SK-N-SH (cell line): ENCODE results near the gene KMT2C. TPM values are rescaled to one million over a fixed set of nuclear protein-coding genes. Genes with fewer than 3 reads are reported as not detected.
"Not testable (repeated sequence)": the region's sequence is repeated elsewhere in the genome, so short reads cannot be mapped to it uniquely, and the experiment has no call there.

Experiments used
- CTCF ChIA-PET: fragments of 300-600, 350-600 bp; formaldehyde crosslinking; extraction: SDS; loops from one replicate; lab custom pipeline; 2021; lab: Yijun Ruan, JAX
- POLR2A ChIA-PET: fragments of 350-600 bp; sonication (Branson Sonifier 250); formaldehyde crosslinking; extraction: SDS; loops from one replicate; lab custom pipeline; 2020; ENCODE audit warnings: antibody characterized with exemption, inconsistent platforms; lab: Yijun Ruan, JAX
- DNase-seq: peaks from one replicate; pipeline ENCODE4 v3.0.0; 2012
- H2AFZ ChIP-seq: fragments of 200-600 bp; sonication (generic); 2 replicates; pipeline ENCODE4 v1.8.1; 2016; ENCODE audit warnings: antibody characterized with exemption, mild to moderate bottlenecking, low read depth
- H3F3A ChIP-seq: fragments of 200-600 bp; sonication (generic); replicated peaks from 2 replicates; pipeline ENCODE3; 2016; ENCODE audit warnings: antibody characterized with exemption, mild to moderate bottlenecking; ENCODE audit not compliant: insufficient read depth
- H3K27ac ChIP-seq, 2 experiments: fragments of 200-500 bp in 1 of 2; fragments of 200-600 bp in 1 of 2; sonication (Bioruptor generic) in 1 of 2; sonication (generic), shearing (Covaris generic) in 1 of 2; 2 replicates each; pipeline versions ENCODE4 v1.5.1 to v1.6.1; 2014 to 2016; ENCODE audit warnings: low read depth in 2 of 2, inconsistent platforms in 1 of 2, low read length in 1 of 2, mild to moderate bottlenecking in 1 of 2, mixed read lengths in 1 of 2
- H3K27me3 ChIP-seq: fragments of 200-600 bp; sonication (generic), shearing (Covaris generic); 2 replicates; pipeline ENCODE4 v1.6.1; 2016; ENCODE audit warnings: mixed run types; ENCODE audit not compliant: insufficient read depth
- H3K36me3 ChIP-seq, 2 experiments: fragments of 200-500 bp in 1 of 2; fragments of 200-600 bp in 1 of 2; sonication (Bioruptor generic) in 1 of 2; sonication (generic) in 1 of 2; replicated peaks in 1 of 2; 2 replicates each; pipeline versions ENCODE3 to v1.5.1; 2014 to 2016; ENCODE audit warnings: low read length in 1 of 2, mild to moderate bottlenecking in 1 of 2; ENCODE audit not compliant: insufficient read depth in 2 of 2, control insufficient read depth in 1 of 2
- H3K4me1 ChIP-seq, 2 experiments: fragments of 200-500 bp in 1 of 2; fragments of 200-600 bp in 1 of 2; sonication (Bioruptor generic) in 1 of 2; sonication (generic), shearing (Covaris generic) in 1 of 2; 2 replicates each; pipeline versions ENCODE4 v1.5.1 to v1.6.1; 2014 to 2016; ENCODE audit warnings: low read depth in 1 of 2, low read length in 1 of 2, mixed run types in 1 of 2; ENCODE audit not compliant: insufficient read depth in 2 of 2, control insufficient read depth in 1 of 2
- H3K4me2 ChIP-seq: fragments of 200-600 bp; sonication (generic), shearing (Covaris generic); 2 replicates; pipeline ENCODE4 v1.6.1; 2017; ENCODE audit warnings: mixed run types
- H3K4me3 ChIP-seq, 2 experiments: fragments of 200-500 bp in 1 of 2; fragments of 200-600 bp in 1 of 2; sonication (Bioruptor generic) in 1 of 2; sonication (generic), shearing (Covaris generic) in 1 of 2; 2 replicates each; pipeline versions ENCODE4 v1.5.1 to v1.8.1; 2014 to 2016; ENCODE audit warnings: low read depth in 2 of 2, inconsistent platforms in 1 of 2, low read length in 1 of 2, mild to moderate bottlenecking in 1 of 2, mixed read lengths in 1 of 2, moderate library complexity in 1 of 2
- H3K79me2 ChIP-seq: fragments of 200-600 bp; sonication (generic); 2 replicates; pipeline ENCODE4 v1.8.1; 2017; ENCODE audit warnings: mild to moderate bottlenecking; ENCODE audit not compliant: insufficient read depth
- H3K9ac ChIP-seq: fragments of 200-600 bp; sonication (generic); 2 replicates; pipeline ENCODE4 v1.6.1; 2017; ENCODE audit warnings: mixed run types
- H3K9me2 ChIP-seq: fragments of 200-600 bp; sonication (generic); 2 replicates; pipeline ENCODE4 v1.6.1; 2017; ENCODE audit warnings: mixed run types
- H3K9me3 ChIP-seq: fragments of 200-600 bp; sonication (generic); 2 replicates; pipeline ENCODE4 v1.6.1; 2017; ENCODE audit warnings: mixed run types, mild to moderate bottlenecking, moderate library complexity
- H4K20me1 ChIP-seq: fragments of 200-600 bp; sonication (generic); 2 replicates; pipeline ENCODE4 v1.6.1; 2017; ENCODE audit warnings: mild to moderate bottlenecking, mixed run types; ENCODE audit not compliant: insufficient read depth
- ELF1 ChIP-seq: IDR thresholded peaks from 2 replicates; pipeline ENCODE4 v1.4.0; 2012
- FOXM1 ChIP-seq: IDR thresholded peaks from 2 replicates; pipeline ENCODE4 v1.4.0; 2012; ENCODE audit warnings: low read depth, mild to moderate bottlenecking
- GABPA ChIP-seq: IDR thresholded peaks from 2 replicates; pipeline ENCODE4 v1.4.0; 2012; ENCODE audit warnings: low read depth, mild to moderate bottlenecking
- TCF12 ChIP-seq: IDR thresholded peaks from 2 replicates; pipeline ENCODE4 v1.4.0; 2012
- WGBS: methylation state at CpG from one replicate; pipeline ENCODE4 v1.1.6; 2017; ENCODE audit warnings: low lambda C conversion rate; 5-methylcytosine and 5-hydroxymethylcytosine counted together
- polyA plus RNA-seq, 3 experiments: library from polyadenylated mRNA; depleted of rRNA; stranded (reverse); fragments of >200 nt; gene quantifications; 2 replicates each; pipeline ENCODE4 v1.2.3, GENCODE V29; 2012
- TF ChIP-seq, protein P1 (sequence below): fragments of 150-350 bp; IDR thresholded peaks from 2 replicates; pipeline ENCODE4 v1.6.1; 2017; ENCODE audit warnings: antibody characterized with exemption, low read length, low read depth, borderline replicate concordance

Gene KMT2C
- polyA plus RNA-seq, 1 of the 3 experiments (the other 2 are of a cell fraction) = 8.0 TPM

DNA sequence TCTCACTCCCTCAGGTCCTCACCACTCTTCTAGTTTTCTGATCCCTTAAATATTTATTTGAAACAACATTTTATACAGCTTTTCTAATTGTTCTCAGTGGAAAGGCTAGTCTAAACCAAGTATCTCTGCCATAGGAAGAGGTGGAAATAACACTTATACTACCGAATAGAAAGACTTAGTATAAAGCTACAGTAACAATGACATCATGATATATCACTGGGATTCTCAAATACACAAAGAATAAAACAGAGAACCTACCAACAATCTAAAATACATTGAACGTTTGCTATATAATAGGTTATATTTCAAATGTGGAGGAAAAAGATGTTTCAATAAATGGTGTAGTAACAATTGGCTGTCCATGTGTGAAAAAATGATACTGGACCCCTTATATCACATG lies 142.9 kb downstream of the KMT2C start (continued):
- TF ChIP-seq, protein P1, sequence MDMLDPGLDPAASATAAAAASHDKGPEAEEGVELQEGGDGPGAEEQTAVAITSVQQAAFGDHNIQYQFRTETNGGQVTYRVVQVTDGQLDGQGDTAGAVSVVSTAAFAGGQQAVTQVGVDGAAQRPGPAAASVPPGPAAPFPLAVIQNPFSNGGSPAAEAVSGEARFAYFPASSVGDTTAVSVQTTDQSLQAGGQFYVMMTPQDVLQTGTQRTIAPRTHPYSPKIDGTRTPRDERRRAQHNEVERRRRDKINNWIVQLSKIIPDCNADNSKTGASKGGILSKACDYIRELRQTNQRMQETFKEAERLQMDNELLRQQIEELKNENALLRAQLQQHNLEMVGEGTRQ = no peak
- no peak for TF ChIP-seq ELF1
- TF ChIP-seq FOXM1 = no peak
- TF ChIP-seq GABPA = no peak
- TF ChIP-seq TCF12 = no peak

- H4K20me1 ChIP-seq, H3K27ac ChIP-seq, POLR2A ChIA-PET, H3K4me3 ChIP-seq, H3K27me3 ChIP-seq, H3K4me1 ChIP-seq, DNase-seq, H2AFZ ChIP-seq, H3F3A ChIP-seq, H3K9ac ChIP-seq, CTCF ChIA-PET, H3K9me2 ChIP-seq, H3K4me2 ChIP-seq: not testable (repeated sequence)
- Histone ChIP-seq H3K36me3 (peaks cover 0 to 43% of the 10 kb centered on the region in 2 experiments), H3K79me2 (peaks cover 20% of the 10 kb centered on the region; the same call in 1 of the 2 replicates), H3K9me3 (peaks cover 14% of the 10 kb centered on the region)
- WGBS = 100% methylated on average over 3 of the region's 3 CpGs
These were observed 148.8 kb downstream of the KMT2C start for GRCh38 chr7:152286972-152287371.

DNA sequence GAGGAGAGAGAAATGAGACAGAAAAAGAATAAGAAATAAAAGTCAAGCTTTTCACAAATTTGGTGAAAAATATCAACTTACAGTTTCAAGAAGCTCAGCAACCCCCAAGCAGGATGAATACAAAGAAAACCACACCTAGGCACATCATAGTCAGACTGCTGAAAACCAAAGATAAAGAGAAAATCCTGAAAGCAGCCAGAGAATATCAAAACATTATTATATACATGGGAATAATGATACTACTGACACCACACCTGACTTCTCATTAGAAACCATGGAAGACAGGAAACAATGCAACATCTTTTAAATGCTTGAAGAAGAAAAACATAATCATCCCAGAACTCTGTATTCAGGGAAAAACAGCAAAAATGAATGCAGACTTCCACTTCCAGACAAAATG lies 149.6 kb downstream of the KMT2C start:
- H2AFZ ChIP-seq, H4K20me1 ChIP-seq, H3K9ac ChIP-seq, DNase-seq, H3K27ac ChIP-seq, H3K4me3 ChIP-seq, CTCF ChIA-PET, H3K9me2 ChIP-seq, H3K4me1 ChIP-seq, H3F3A ChIP-seq, H3K4me2 ChIP-seq, H3K27me3 ChIP-seq, POLR2A ChIA-PET: not testable (repeated sequence)
- H3K36me3 ChIP-seq = peaks cover 0 to 43% of the 10 kb centered on the region in 2 experiments
- peaks cover 20% of the 10 kb centered on the region; the same call in 1 of the 2 replicates for H3K79me2 ChIP-seq
- H3K9me3 ChIP-seq = peaks cover 14% of the 10 kb centered on the region

- H3K4me1 ChIP-seq, H3K27me3 ChIP-seq, CTCF ChIA-PET, H3F3A ChIP-seq, H3K4me2 ChIP-seq, H2AFZ ChIP-seq, POLR2A ChIA-PET, H4K20me1 ChIP-seq, H3K9ac ChIP-seq, H3K9me2 ChIP-seq, DNase-seq, H3K27ac ChIP-seq, H3K4me3 ChIP-seq: not testable (repeated sequence)
- WGBS = 60% methylated on average over 3 of the region's 3 CpGs
- Histone ChIP-seq H3K79me2 (peaks cover 20% of the 10 kb centered on the region; the same call in 1 of the 2 replicates), H3K36me3 (peaks cover 0 to 40% of the 10 kb centered on the region in 2 experiments), H3K9me3 (peaks cover 11% of the 10 kb centered on the region)
These were observed 150.8 kb downstream of the KMT2C start for GRCh38 chr7:152284998-152285397.

GRCh38 chr7:152277687-152278086 lies 158.1 kb downstream of the KMT2C start:
- H3K27me3 ChIP-seq, H3K27ac ChIP-seq, H3K9ac ChIP-seq, H3F3A ChIP-seq, H3K4me1 ChIP-seq, H3K9me3 ChIP-seq, POLR2A ChIA-PET, H3K9me2 ChIP-seq, DNase-seq, H4K20me1 ChIP-seq, H3K4me2 ChIP-seq, H3K79me2 ChIP-seq, H3K4me3 ChIP-seq, H2AFZ ChIP-seq: not testable (repeated sequence)
- peaks cover 7 to 24% of the 10 kb centered on the region in 2 experiments for H3K36me3 ChIP-seq
- CTCF ChIA-PET = interaction anchor here (0.8 kb wide), 1 partner anchor 36 kb away, joined by 3 read pairs; no protein-coding TSS in a partner anchor
- WGBS = 97% methylated on average over 2 of the region's 2 CpGs

GRCh38 chr7:152270427-152270826 lies 165.4 kb downstream of the KMT2C start:
- H4K20me1 ChIP-seq, H3K9me3 ChIP-seq, H3K27me3 ChIP-seq, CTCF ChIA-PET, H3K4me3 ChIP-seq, DNase-seq, H3K4me1 ChIP-seq, H3K79me2 ChIP-seq, H3F3A ChIP-seq, H2AFZ ChIP-seq, H3K27ac ChIP-seq, H3K4me2 ChIP-seq, POLR2A ChIA-PET, H3K9ac ChIP-seq, H3K9me2 ChIP-seq: not testable (repeated sequence)
- peaks cover 18 to 40% of the 10 kb centered on the region in 2 experiments for H3K36me3 ChIP-seq
- 98% methylated on average over 2 of the region's 2 CpGs for WGBS
